PFSK-1 (cell line): ENCODE data around the gene LETMD1.

Source experiments
- POLR2AphosphoS5 ChIP-seq: IDR thresholded peaks from 2 replicates; pipeline ENCODE4 v1.6.1; 2012; ENCODE audit warnings: low read depth, mild to moderate bottlenecking, control low read depth, low read length, moderate library complexity
- SIN3A ChIP-seq: IDR thresholded peaks from 2 replicates; pipeline ENCODE4 v1.6.1; 2012; ENCODE audit warnings: mild to moderate bottlenecking, low read length, moderate library complexity, borderline replicate concordance; ENCODE audit not compliant: insufficient read depth
- TAF1 ChIP-seq: IDR thresholded peaks from 2 replicates; pipeline ENCODE4 v1.6.1; 2012; ENCODE audit warnings: low read length, control low read depth, borderline replicate concordance; ENCODE audit not compliant: insufficient read depth
- TF ChIP-seq, protein P1 (sequence below), 2 experiments: IDR thresholded peaks; 2 replicates each; pipeline versions ENCODE4 v1.6.1 to v1.8.0; 2011 to 2012; ENCODE audit warnings: low read depth in 2 of 2, low read length in 2 of 2, control low read depth in 1 of 2, inconsistent platforms in 1 of 2, mild to moderate bottlenecking in 1 of 2, moderate library complexity in 1 of 2; ENCODE audit not compliant: insufficient read depth in 1 of 2

DNA sequence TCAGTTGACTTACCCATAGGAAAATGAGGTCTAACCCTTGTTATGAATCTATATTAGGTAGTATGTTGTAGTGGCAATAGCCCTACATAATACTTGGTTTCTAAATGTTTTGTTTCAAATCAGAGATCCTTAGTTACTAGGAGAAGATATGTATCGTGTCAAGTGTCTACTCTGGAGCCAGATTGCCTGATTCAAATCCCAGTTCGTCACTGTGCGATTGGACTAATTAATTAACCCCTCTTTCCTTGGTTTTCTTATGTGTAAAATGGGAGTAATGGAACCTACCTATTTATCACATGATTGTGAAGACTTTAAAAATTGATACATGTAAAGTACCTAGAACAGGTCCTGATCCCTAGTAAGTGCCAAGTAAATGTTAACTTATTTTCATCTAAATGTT is 1.4 kb downstream of the LETMD1 start:
- TF ChIP-seq POLR2AphosphoS5 (no peak), SIN3A (no peak), TAF1 (no peak)
- TF ChIP-seq, protein P1, sequence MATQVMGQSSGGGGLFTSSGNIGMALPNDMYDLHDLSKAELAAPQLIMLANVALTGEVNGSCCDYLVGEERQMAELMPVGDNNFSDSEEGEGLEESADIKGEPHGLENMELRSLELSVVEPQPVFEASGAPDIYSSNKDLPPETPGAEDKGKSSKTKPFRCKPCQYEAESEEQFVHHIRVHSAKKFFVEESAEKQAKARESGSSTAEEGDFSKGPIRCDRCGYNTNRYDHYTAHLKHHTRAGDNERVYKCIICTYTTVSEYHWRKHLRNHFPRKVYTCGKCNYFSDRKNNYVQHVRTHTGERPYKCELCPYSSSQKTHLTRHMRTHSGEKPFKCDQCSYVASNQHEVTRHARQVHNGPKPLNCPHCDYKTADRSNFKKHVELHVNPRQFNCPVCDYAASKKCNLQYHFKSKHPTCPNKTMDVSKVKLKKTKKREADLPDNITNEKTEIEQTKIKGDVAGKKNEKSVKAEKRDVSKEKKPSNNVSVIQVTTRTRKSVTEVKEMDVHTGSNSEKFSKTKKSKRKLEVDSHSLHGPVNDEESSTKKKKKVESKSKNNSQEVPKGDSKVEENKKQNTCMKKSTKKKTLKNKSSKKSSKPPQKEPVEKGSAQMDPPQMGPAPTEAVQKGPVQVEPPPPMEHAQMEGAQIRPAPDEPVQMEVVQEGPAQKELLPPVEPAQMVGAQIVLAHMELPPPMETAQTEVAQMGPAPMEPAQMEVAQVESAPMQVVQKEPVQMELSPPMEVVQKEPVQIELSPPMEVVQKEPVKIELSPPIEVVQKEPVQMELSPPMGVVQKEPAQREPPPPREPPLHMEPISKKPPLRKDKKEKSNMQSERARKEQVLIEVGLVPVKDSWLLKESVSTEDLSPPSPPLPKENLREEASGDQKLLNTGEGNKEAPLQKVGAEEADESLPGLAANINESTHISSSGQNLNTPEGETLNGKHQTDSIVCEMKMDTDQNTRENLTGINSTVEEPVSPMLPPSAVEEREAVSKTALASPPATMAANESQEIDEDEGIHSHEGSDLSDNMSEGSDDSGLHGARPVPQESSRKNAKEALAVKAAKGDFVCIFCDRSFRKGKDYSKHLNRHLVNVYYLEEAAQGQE (IDR thresholded peaks at IDR 0.05; ENCODE audit: insufficient read depth in 1 of 2, low read depth in 2 of 2, low read length in 2 of 2) = no peak
